OCI-LY7 (cell line): ENCODE results near the gene PGA5.
"Not testable (repeated sequence)": the region's sequence is repeated elsewhere in the genome, so short reads cannot be mapped to it uniquely, and the experiment has no call there.

ENCODE experiments used
- CTCF ChIP-seq: fragments of 200-600 bp; sonication (generic); conservative IDR thresholded peaks from 2 replicates; pipeline ENCODE4 v1.5.1; 2014; ENCODE audit warnings: mild to moderate bottlenecking, antibody characterized with exemption, low read length, moderate library complexity, mixed read lengths
- EZH2phosphoT487 ChIP-seq: fragments of 200-600 bp; sonication (generic); IDR thresholded peaks from 2 replicates; pipeline ENCODE4 v1.6.1; 2018; ENCODE audit warnings: low read depth, borderline replicate concordance, mild to moderate bottlenecking, mixed run types, antibody characterized with exemption, low read length, moderate library complexity, mixed read lengths

GRCh38 chr11:61245284-61245964 lies 4.4 kb downstream of the PGA5 start:
- TF ChIP-seq CTCF, EZH2phosphoT487: not testable (repeated sequence)
